AG04449 (cell line): ENCODE measurements around the gene OR2AT4.

Experiments
- CTCF ChIA-PET: fragments of 350-600 bp; formaldehyde crosslinking; extraction: SDS; loops from one replicate; lab custom pipeline; 2021; ENCODE audit warnings: antibody characterized with exemption; lab: Yijun Ruan, JAX
- POLR2A ChIA-PET: fragments of 400-600, 350-600 bp; formaldehyde crosslinking; extraction: SDS; loops from one replicate; lab custom pipeline; 2020; ENCODE audit warnings: antibody characterized with exemption, inconsistent platforms; lab: Yijun Ruan, JAX
- DNase-seq: peaks from one replicate; pipeline ENCODE4 v3.0.0-alpha.2; 2010; ENCODE audit warnings: low read depth, low spot score
- H3K4me3 ChIP-seq: 2 replicates; pipeline ENCODE4 v1.5.1; 2011; ENCODE audit warnings: low read depth, mild to moderate bottlenecking, control low read depth, low read length
- CTCF ChIP-seq: IDR thresholded peaks from one replicate; pipeline ENCODE4 v1.5.1; 2011; ENCODE audit warnings: mild to moderate bottlenecking, moderate library complexity, low read length, control low read depth, inconsistent platforms; ENCODE audit not compliant: insufficient read depth; ENCODE audit errors: missing control alignments

OR2AT4 gene

GRCh38 chr11:75142714-75143419 is 46.2 kb upstream of the OR2AT4 start:
- TF ChIP-seq CTCF: no peak
- POLR2A ChIA-PET: interaction anchor here (0.7 kb wide), 1 partner anchor 100 kb away, joined by 3 read pairs; no protein-coding TSS in a partner anchor
- no peak overlapping the region for H3K4me3 ChIP-seq
- DNase-seq: peak; percentile 63
- CTCF ChIA-PET: interaction anchor here (0.6 to 15.7 kb wide), 26 partner anchors 12 to 392 kb away, joined by 3 to 501 read pairs (median 4); partner anchors contain the start of genes SLCO2B1 and TPBGL

GRCh38 chr11:75141166-75141565 is 44.5 kb upstream of the OR2AT4 start:
- ChIA-PET CTCF (interaction anchor here (1.1 to 15.7 kb wide), 40 partner anchors 10 to 244 kb away, joined by 3 to 501 read pairs (median 8); partner anchors contain the start of genes OR2AT4, SLCO2B1 and TPBGL), POLR2A (no interaction called here)
- no peak for DNase-seq

DNA sequence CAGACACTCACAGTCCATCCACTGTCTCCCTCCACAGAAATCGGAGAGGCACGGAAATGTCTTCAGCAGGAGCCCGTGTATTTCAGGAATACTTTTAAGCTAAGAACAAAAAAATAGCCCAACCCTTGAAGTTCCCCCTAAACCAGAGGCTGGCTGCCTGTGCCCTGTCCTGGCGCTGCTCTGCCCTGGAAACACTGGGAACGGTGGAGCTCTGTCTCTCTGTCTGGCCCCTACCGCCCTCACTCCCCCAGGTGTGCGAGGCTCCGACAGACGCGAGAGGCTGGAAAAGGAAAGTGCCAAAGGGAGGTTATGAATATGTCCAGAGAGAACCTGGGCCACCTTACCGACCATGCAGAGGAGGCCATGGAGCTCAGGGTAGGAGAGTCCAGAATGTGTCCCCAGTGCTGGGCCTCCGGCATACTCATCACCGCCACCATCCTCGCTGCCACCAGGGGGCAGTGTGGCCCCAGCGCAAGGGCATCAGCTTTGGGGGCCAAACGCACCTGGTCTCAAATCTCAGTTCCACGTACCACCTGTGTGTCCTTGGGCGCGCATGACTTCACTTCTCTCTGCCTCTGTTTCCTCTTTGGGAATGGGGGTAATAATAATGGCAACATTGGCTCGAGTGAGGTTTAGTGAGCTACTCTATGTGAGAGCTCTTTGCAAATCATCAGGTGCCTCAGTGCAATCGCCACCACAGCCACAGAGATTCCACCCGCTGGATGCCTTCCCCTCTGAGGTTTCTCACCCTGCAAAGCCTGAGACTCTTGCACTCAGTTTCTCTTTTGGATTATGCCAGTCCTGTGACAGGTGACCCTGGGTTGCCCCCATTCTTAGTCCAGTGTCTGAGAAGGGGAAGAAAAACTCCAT is 43.8 kb upstream of the OR2AT4 start:
- TF ChIP-seq CTCF: peak; percentile 94
- CTCF ChIA-PET: interaction anchor here (0.7 to 15.7 kb wide), 49 partner anchors 10 to 245 kb away, joined by 3 to 501 read pairs (median 7); partner anchors contain the start of genes OR2AT4, SLCO2B1 and TPBGL
- POLR2A ChIA-PET: no interaction called here
- DNase-seq: no peak
- H3K4me3 ChIP-seq: no peak overlapping the region

More at GRCh38 chr11:75141166-75141565, 44.5 kb upstream of the OR2AT4 start:
- no peak for TF ChIP-seq CTCF
- no peak overlapping the region for H3K4me3 ChIP-seq

- CTCF ChIA-PET: interaction anchor here (1.0 to 10.3 kb wide), 4 partner anchors 7 to 113 kb away, joined by 3 to 114 read pairs (median 8); no protein-coding TSS in a partner anchor
- TF ChIP-seq CTCF: no peak
- no peak for DNase-seq
- no peak overlapping the region for H3K4me3 ChIP-seq
- POLR2A ChIA-PET: no interaction called here
Observed at GRCh38 chr11:75135651-75136050, 39.0 kb upstream of the OR2AT4 start.

DNA sequence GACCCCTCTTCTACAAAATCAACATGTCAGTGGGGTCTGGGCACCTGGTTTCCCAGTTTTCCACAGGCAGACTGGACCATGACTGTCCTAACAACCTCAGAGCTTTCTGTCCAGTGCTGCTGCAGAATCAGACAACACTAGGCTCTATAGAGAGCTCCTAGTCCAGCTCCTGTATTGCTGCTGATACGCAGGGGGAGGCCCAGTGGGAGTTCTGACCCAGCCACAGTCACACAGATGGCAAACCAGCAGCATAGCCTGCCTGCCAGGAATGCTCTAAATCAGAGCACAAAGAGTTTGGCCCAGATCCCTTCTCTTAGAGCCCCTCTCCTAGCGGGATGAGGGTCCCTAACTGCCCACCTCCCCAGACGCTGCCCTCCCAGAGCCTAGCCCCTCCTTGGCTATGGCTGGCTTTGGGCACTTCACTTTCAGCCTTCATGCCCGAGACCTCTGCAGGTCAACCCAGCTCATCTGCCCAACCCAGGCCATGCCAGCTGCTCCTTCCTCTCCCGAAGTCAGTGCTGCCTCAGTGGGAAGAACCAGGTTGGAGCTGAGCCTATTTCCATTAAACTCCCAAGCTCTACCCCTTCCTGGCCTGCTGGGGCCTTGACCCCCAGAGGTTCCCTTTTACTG is 38.5 kb upstream of the OR2AT4 start:
- ChIA-PET POLR2A (no interaction called here), CTCF (interaction anchor here (1.0 to 10.3 kb wide), 5 partner anchors 8 to 114 kb away, joined by 3 to 114 read pairs (median 4); no protein-coding TSS in a partner anchor)
- H3K4me3 ChIP-seq: no peak overlapping the region
- no peak for DNase-seq
- no peak for TF ChIP-seq CTCF
